Stimulated activated CD4-positive, alpha-beta T cell treated with anti-CD3 and anti-CD28 coated beads, Interleukin-15, amount 100 ng/mL, for 48 hours (primary cell): ENCODE measurements around the gene PPP1R3F.
"Not testable (repeated sequence)": the region's sequence is repeated elsewhere in the genome, so short reads cannot be mapped to it uniquely, and the experiment has no call there.

ENCODE experiments used
- DNase-seq, 2 donors: peaks; one replicate each; pipeline ENCODE4 v3.0.0-alpha.2; 2020; ENCODE audit warnings: low read depth in 2 of 2

The PPP1R3F gene

GRCh38 chrX:49272421-49272820 lies 2.8 kb downstream of the PPP1R3F start:
- DNase-seq: no peak

DNA sequence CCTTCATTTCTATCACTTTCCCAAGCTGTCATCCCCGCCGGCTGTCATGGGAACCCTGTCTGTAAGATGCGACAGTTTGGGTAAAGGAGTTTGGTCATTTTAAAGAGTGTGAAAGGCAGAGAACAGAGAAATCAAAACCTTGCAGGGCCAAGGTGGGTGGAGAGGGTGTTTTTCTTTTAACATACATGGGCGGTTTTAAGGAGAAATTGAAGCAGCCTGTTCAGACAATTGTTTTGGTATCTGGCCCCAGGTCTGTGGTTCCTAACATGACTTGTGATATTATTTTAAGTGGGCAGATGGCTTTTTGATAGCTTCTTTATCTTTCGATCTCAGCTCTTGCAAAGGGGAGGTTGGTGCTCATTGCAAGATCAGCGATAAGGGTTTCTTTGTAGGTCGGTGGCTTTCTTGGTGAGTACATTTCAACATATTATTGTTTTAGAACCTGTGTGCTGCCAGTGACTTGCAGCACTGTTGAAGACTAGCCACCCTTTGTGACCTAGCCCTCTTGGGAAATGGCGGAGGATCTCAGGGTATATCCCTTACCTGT lies 3.7 kb downstream of the PPP1R3F start:
- no peak for DNase-seq

- DNase-seq: no peak
These were observed 6.6 kb downstream of the PPP1R3F start for GRCh38 chrX:49276207-49276606.

DNA sequence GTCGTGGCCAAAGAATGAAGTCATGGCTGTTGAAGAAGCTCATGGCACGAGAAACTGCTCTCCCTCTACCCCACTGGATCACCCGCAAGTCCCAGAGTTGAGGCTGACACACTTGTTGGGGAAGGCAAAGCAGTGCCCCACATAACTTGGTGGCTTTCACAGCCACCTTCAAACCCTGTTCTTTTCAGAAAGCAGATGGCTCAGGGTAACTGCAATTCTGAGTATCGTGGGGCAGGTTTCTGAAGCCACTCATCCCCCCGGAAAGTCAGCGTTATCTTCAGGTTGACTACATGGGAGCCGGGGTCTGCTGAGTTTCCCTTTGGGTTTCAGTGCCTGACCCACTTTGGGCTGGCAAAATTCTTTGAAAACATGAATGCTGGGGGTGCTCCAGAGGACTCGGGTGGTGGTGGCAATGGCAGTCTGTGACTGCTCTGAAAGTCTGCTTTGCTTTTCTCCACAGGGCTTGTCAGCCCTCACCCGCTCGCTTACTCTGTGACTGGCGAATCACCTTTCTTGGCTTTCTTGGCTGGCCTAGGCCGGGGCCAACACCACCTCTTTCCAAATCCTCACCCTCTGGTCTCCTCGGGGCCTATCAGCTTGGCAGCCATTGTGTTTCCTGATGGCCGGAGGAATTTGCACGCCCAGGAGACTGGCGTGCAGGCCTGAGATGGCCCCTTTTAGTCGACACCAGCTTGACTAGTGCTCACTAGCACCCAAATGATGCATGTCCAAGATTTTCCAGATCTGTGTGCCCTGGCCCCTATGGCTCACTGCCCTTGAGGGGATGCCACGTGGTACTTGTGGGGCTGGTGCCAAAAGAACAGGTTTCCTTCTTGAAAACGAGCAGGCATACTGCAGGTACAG lies 7.3 kb downstream of the PPP1R3F start:
- no peak for DNase-seq

- no peak for DNase-seq
These were observed 7.9 kb downstream of the PPP1R3F start for GRCh38 chrX:49277535-49277830.

GRCh38 chrX:49278081-49278480 lies 8.5 kb downstream of the PPP1R3F start:
- no peak for DNase-seq

DNA sequence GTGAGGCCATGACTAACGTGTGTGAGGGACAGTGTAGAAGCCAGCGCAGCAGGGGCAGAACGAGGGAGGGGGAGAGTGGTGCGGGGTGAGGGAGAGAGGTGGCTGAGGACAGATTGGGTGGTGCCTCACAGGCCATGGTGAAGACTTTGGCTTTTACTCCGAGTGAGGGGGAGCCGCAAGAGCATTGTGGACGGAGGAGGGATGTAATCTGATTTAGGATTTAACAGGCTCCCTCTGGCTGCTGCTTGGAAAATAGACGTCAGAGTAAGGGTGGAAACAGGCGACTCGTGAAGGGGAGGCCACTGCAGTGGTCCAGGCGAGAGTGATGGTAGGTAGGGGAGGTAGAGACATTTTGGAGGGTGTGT lies 13.0 kb downstream of the PPP1R3F start:
- DNase-seq: no peak

DNA sequence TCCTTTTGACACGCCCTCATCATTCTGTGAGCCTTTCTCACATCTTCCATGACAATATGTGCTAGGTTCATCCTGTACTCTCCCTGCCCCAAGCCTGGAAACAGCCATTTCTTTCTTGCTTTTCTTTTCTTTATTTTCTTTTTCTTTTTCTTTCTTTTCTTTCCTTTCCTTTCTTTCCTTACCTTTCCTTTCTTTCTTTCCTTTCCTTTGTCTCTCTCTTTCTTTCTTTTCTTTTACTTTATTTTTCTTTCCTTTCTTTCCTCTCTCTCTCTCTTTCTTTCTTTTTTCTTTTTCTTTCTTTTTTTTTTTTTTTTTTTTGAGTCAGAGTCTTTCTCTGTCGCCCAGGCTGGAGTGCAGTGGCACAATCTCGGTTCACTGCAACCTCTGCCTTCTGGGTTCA lies 14.6 kb downstream of the PPP1R3F start:
- DNase-seq: no peak

- DNase-seq: no peak
These were observed 16.5 kb downstream of the PPP1R3F start for GRCh38 chrX:49286136-49286535.

GRCh38 chrX:49286581-49286980 lies 17.0 kb downstream of the PPP1R3F start:
- DNase-seq: no peak

- no peak for DNase-seq
These were observed 18.1 kb downstream of the PPP1R3F start for GRCh38 chrX:49287665-49288064.

DNA sequence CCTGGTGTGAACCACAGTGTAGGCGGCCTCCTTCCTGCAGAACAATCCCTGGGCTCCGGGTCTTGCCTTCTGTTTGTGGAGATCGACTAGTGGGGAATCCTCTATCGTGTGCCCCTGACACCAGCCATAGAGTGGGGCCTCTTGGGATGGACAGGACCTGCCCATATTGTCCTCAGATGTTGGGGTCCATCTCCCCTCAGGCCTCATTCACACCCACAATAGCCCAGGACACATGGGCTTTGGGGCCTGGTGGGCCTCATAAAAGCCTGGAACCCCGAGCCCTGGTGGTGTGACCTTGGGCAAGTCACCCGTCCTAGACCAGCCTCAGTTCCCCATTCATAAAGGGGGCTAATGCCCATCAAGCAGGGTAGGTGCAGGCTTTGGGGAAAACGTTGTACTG lies 20.6 kb downstream of the PPP1R3F start:
- no peak for DNase-seq

- peak in 1 of 2 donors; percentile 78 for DNase-seq
These were observed 22.2 kb downstream of the PPP1R3F start for GRCh38 chrX:49291615-49292337.

DNA sequence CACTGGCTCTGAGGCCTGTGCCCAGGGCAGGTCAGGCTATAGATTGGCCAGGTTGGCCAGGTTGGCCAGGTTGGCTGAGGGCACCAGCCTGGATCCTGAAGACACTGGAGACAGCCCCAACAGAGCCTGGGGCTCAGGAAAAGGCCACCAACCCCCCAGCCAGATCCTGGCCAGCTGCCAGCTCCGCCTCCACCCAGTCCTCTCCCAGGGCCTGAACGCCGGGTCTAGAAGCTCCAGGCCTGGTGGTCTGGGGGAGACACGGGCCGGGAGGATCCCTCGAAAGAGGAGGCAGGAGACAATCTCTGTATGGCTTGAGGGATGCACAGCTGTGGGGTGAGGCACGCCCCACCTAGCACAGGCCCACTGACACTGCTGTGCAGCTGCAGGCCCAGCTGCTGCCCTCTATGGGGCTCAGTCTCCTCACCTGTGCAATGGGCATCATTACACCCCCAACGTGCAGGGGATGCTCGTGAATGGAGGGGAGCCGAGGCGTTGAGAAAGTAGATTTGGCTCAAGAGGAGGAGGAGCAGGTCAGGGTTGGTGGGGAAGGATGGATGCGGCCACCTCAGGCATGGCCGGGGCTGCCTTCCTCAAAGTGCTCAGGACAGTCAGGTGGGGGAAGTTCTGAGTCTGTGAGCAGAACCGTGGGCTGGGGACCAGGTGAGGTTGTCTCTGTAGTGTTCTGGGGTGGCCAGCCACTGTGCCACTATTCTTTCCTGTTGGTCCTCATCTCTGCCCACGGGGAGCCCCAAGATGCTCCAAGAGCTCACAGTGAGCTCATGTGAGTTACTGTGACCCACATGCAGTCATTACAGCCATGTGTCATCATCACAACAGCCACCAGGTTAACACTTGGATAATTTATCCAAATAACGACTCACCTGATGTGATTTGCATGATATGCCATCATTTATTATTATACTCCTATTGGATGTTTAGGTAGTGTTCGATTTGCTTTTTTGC lies 23.1 kb downstream of the PPP1R3F start:
- no peak for DNase-seq

DNA sequence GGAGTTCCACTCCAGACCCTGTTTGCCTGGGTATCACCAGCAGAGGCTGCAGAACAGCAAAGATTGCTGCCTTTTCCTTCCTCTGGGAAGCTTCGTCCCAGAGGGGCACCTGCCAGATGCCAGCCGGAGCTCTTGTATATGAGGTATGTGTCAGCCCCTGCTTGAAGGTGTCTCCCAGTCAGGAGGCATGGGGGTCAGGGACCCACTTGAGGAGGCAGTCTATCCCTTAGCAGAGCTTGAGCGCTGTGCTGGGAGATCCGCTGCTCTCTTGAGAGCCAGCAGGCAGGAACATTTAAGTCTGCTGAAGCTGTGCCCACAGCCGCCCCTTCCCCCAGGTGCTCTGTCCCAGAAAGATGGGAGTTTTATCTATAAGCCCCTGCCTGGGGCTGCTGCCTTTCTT lies 29.7 kb downstream of the PPP1R3F start:
- not testable (repeated sequence) for DNase-seq

DNA sequence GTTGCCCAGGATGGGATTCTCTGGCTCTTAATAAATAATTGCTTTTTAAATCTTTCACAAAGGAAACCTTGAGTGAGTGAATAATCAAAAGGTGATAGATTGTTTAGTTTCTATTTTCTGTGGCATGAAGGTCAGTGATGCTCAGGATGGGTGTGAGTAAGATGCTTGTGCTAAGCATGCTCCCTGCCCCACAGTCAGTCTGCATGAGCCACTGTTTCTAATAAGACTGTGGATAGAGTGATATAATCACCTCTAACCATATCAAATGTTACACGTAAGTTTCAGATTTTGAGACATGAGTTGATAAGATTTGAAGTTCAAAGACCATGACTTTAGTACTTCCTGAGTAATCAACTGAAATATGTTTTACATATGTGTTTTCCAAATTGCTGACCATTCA lies 31.1 kb downstream of the PPP1R3F start:
- no peak for DNase-seq

DNA sequence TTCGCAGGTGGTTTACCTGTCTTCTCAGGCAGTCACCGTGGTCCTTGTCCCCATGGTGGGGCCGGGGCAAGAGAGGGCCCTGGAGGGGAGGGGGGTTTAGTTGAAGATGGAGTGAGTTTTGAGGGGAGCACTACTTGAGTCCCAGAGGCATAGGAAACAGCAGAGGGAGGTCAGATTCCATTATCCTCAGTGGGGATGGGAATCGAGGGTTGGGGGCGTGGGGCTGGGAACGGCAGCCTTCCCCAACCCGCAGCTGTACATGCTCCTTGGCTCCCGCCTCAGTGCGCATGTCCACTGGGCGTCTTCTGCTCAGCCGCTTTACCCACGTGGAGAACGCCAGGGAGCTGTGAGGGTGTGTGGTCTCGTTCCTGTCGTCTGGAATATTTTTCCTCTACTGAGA lies 33.8 kb downstream of the PPP1R3F start, which contains the start of gene GAGE10:
Gene GAGE10, plus strand, starts transcription at position 301 of the 400 bp plus-strand sequence. CDS start 1,214 bp downstream, outside the sequence.
- DNase-seq: no peak

- not testable (repeated sequence) for DNase-seq
These were observed 38.2 kb downstream of the PPP1R3F start for GRCh38 chrX:49307775-49308174.

DNA sequence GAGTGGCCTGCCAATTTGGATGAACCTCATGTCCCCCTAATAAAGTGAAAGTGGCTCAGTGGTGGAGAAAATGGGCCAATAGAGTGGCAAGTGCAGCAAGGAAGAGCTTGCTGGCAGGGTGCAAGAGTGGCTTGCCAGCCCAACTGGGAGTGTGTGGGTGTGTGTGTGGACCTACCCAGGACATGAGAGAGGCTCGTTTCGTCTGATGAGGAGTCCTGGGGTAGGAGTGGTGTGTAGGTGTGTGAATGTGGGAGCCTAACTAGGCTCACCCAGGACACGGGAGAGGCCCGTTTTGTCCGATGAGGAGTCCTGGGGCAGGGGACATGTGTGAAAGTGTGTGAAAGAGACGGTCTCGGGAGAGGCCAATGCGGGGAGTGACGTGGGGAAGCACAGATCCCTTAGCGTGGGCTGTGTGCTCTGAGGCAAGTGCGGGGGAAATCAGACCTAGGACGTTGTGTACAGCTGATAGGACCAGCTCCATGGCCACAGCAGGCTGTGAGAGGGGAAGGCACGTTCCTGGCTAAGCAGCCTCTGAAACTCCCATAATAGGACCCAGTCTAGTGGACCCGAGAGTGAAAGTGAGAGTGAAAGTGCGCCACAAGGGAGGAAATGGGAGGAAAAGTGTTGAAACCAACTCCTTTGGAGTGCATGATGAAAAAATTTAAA lies 39.1 kb downstream of the PPP1R3F start:
- DNase-seq: no peak

GRCh38 chrX:49309401-49309981 lies 39.9 kb downstream of the PPP1R3F start:
- DNase-seq: no peak

DNA sequence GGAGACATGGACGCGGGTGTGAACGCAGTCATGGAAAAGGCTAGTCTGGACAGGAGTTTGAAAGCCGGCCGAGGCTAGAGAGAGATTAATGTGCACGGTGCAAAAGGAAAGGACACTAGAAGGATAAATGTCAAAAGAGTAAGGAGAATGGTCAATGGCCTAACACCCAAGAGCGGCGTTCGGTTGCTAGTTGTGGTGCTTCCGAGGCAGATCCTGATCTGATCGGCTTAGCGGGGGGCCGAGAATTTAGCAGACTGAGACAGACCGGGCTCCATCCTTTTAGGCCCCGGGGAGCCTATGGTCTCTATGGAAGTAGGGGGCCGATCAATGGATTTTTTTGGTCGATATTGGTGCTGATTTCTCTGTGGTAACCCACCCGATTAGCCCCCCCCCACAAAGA lies 40.8 kb downstream of the PPP1R3F start:
- no peak for DNase-seq
